Urothelium cell line (cell line): Measurements from ENCODE around the gene PTGER1.
"Not testable (repeated sequence)": the region's sequence is repeated elsewhere in the genome, so short reads cannot be mapped to it uniquely, and the experiment has no call there.

Source experiments
- DNase-seq: peaks from one replicate; pipeline ENCODE4 v3.0.0; 2011; ENCODE audit warnings: low spot score, mixed read lengths
- FAIRE-seq: peaks from 2 replicates; lab custom pipeline; 2011; peaks lifted over from hg19 to GRCh38; lab: Jason Lieb, UNC

Gene PTGER1

GRCh38 chr19:14476673-14477401, 1.7 kb upstream of the PTGER1 start:
- no peak for FAIRE-seq
- DNase-seq: no peak

GRCh38 chr19:14476327-14476672, 1.1 kb upstream of the PTGER1 start:
- no peak for FAIRE-seq
- DNase-seq: no peak

GRCh38 chr19:14474827-14475226, 327 bp downstream of the PTGER1 start:
- DNase-seq (no peak), FAIRE-seq (no peak)

GRCh38 chr19:14473978-14474578, 1.1 kb downstream of the PTGER1 start:
- DNase-seq: no peak
- FAIRE-seq: no peak

GRCh38 chr19:14473073-14473977, 1.8 kb downstream of the PTGER1 start:
- FAIRE-seq (no peak), DNase-seq (no peak)

GRCh38 chr19:14472202-14472938, 2.8 kb downstream of the PTGER1 start:
- DNase-seq (peak; percentile 61), FAIRE-seq (no peak)

- no peak for DNase-seq
- no peak for FAIRE-seq
Measured at GRCh38 chr19:14471436-14472187, 3.5 kb downstream of the PTGER1 start.

- DNase-seq (no peak), FAIRE-seq (no peak)
Measured at GRCh38 chr19:14470031-14470876, 4.9 kb downstream of the PTGER1 start.

- FAIRE-seq (no peak), DNase-seq (no peak)
Measured at GRCh38 chr19:14467816-14468215, 7.3 kb downstream of the PTGER1 start.

GRCh38 chr19:14467391-14467790, 7.8 kb downstream of the PTGER1 start:
- no peak for FAIRE-seq
- DNase-seq: no peak

- FAIRE-seq: no peak
- DNase-seq: no peak
Measured at GRCh38 chr19:14463747-14464146, 11.4 kb downstream of the PTGER1 start.

- FAIRE-seq, DNase-seq: not testable (repeated sequence)
Measured at GRCh38 chr19:14462401-14462800, 12.8 kb downstream of the PTGER1 start.

GRCh38 chr19:14460935-14461334, 14.2 kb downstream of the PTGER1 start:
- FAIRE-seq: no peak

GRCh38 chr19:14459703-14460102, 15.5 kb downstream of the PTGER1 start:
- FAIRE-seq (no peak), DNase-seq (no peak)

More at GRCh38 chr19:14460935-14461334, 14.2 kb downstream of the PTGER1 start:
- DNase-seq: no peak

GRCh38 chr19:14452303-14452702, 22.9 kb downstream of the PTGER1 start:
- not testable (repeated sequence) for FAIRE-seq, DNase-seq

GRCh38 chr19:14450876-14451275, 24.3 kb downstream of the PTGER1 start:
- DNase-seq: no peak
- FAIRE-seq: no peak

GRCh38 chr19:14450168-14450874, 24.8 kb downstream of the PTGER1 start:
- FAIRE-seq (no peak), DNase-seq (peak; percentile 43)

- DNase-seq (no peak), FAIRE-seq (no peak)
Measured at GRCh38 chr19:14449321-14449720, 25.8 kb downstream of the PTGER1 start.
